WTC11 (cell line): Measurements from ENCODE around the gene CLCA2. TPM values are rescaled to one million over a fixed set of nuclear protein-coding genes. Genes with fewer than 3 reads are reported as not detected.

ENCODE experiments used
- ATAC-seq: fragments of 200-7000 bp; cut with Tn5 transposase; 2 replicates; pipeline ENCODE4 v1.10.0; 2021; ENCODE audit warnings: mild to moderate bottlenecking, moderate library complexity
- CTCF ChIA-PET: fragments of 300-600 bp; sonication (Branson Sonifier 250); formaldehyde crosslinking; loops from one replicate; lab custom pipeline; 2021; ENCODE audit warnings: antibody characterized with exemption; lab: Charles Lee
- POLR2A ChIA-PET: fragments of 350-600 bp; sonication (Branson Sonifier 250); formaldehyde crosslinking; loops from one replicate; lab custom pipeline; 2021; ENCODE audit warnings: antibody characterized with exemption; lab: Charles Lee
- DNase-seq: peaks from one replicate; pipeline ENCODE4 v3.0.0; 2021; ENCODE audit warnings: low spot score
- H3K27ac Mint-ChIP-seq: 2 replicates; pipeline ENCODE4 v1.8.0; 2021; ENCODE audit warnings: mixed read lengths
- H3K27me3 Mint-ChIP-seq: 2 replicates; pipeline ENCODE4 v1.8.0; 2021; ENCODE audit warnings: low read depth, mild to moderate bottlenecking, moderate library complexity, mixed read lengths
- H3K36me3 Mint-ChIP-seq: 2 replicates; pipeline ENCODE4 v1.8.0; 2021; ENCODE audit warnings: mixed read lengths
- H3K4me1 Mint-ChIP-seq: 2 replicates; pipeline ENCODE4 v1.8.0; 2022; ENCODE audit warnings: mixed read lengths
- H3K4me3 Mint-ChIP-seq: 2 replicates; pipeline ENCODE4 v1.8.0; 2021; ENCODE audit warnings: mild to moderate bottlenecking, moderate library complexity, mixed read lengths
- H3K9me3 Mint-ChIP-seq: 2 replicates; pipeline ENCODE4 v1.8.0; 2021; ENCODE audit warnings: mixed read lengths
- CREB1 ChIP-seq: sonication (generic); formaldehyde crosslinking; IDR thresholded peaks from 2 replicates; pipeline ENCODE4 v1.8.0; 2023; ENCODE audit warnings: mild to moderate bottlenecking, missing genetic modification reagents
- ELF4 ChIP-seq: sonication (generic); formaldehyde crosslinking; IDR thresholded peaks from 2 replicates; pipeline ENCODE4 v1.8.1; 2022; ENCODE audit warnings: low read depth, mild to moderate bottlenecking, moderate library complexity, missing genetic modification reagents
- EMX1 ChIP-seq: fragments of 250-450 bp; sonication (Bioruptor Pico); IDR thresholded peaks from 2 replicates; pipeline ENCODE4 v1.8.0; 2021; ENCODE audit warnings: mild to moderate bottlenecking
- GRHL2 ChIP-seq: fragments of 250-450 bp; sonication (Bioruptor Pico); IDR thresholded peaks from 2 replicates; pipeline ENCODE4 v1.8.0; 2022; ENCODE audit warnings: mild to moderate bottlenecking, moderate library complexity; ENCODE audit not compliant: insufficient replicate concordance, severe bottlenecking
- IRF1 ChIP-seq: sonication (generic); formaldehyde crosslinking; IDR thresholded peaks from 2 replicates; pipeline ENCODE4 v1.8.0; 2023; ENCODE audit warnings: missing genetic modification reagents
- NFATC4 ChIP-seq: fragments of 250-450 bp; sonication (Bioruptor Pico); IDR thresholded peaks from 2 replicates; pipeline ENCODE4 v1.9.0; 2021; ENCODE audit warnings: mild to moderate bottlenecking
- OVOL2 ChIP-seq: fragments of 250-450 bp; sonication (Bioruptor Pico); IDR thresholded peaks from 2 replicates; pipeline ENCODE4 v1.9.0; 2021; ENCODE audit warnings: mild to moderate bottlenecking, borderline replicate concordance
- PRRX2 ChIP-seq: fragments of 250-450 bp; sonication (Bioruptor Pico); IDR thresholded peaks from 2 replicates; pipeline ENCODE4 v1.8.0; 2021; ENCODE audit warnings: mild to moderate bottlenecking
- SOX15 ChIP-seq: fragments of 250-450 bp; sonication (Bioruptor Pico); IDR thresholded peaks from 2 replicates; pipeline ENCODE4 v1.9.0; 2021; ENCODE audit warnings: mild to moderate bottlenecking
- ZNF121 ChIP-seq: sonication (generic); formaldehyde crosslinking; IDR thresholded peaks from 2 replicates; pipeline ENCODE4 v1.8.0; 2023; ENCODE audit warnings: missing genetic modification reagents
- ZNF232 ChIP-seq: sonication (generic); formaldehyde crosslinking; IDR thresholded peaks from 2 replicates; pipeline ENCODE4 v1.8.0; 2022; ENCODE audit warnings: mild to moderate bottlenecking, missing genetic modification reagents
- ZNF423 ChIP-seq: fragments of 250-450 bp; sonication (Bioruptor Pico); IDR thresholded peaks from 2 replicates; pipeline ENCODE4 v2.1.2; 2022; ENCODE audit warnings: mild to moderate bottlenecking, moderate library complexity
- ZNF425 ChIP-seq: fragments of 250-450 bp; sonication (Bioruptor Pico); conservative IDR thresholded peaks from 2 replicates; pipeline ENCODE4 v1.9.0; 2021; ENCODE audit warnings: mild to moderate bottlenecking
- ZNF532 ChIP-seq: fragments of 250-450 bp; sonication (Bioruptor Pico); IDR thresholded peaks from 2 replicates; pipeline ENCODE4 v1.9.0; 2021; ENCODE audit warnings: mild to moderate bottlenecking, borderline replicate concordance
- total RNA-seq: library from RNA; stranded (reverse); gene quantifications from 3 replicates; pipeline ENCODE4 v1.2.3, GENCODE V29; 2021
- TF ChIP-seq, protein P1 (sequence below): sonication (generic); formaldehyde crosslinking; IDR thresholded peaks from 2 replicates; pipeline ENCODE4 v1.8.0; 2023; ENCODE audit warnings: mild to moderate bottlenecking, missing genetic modification reagents
- TF ChIP-seq, protein P2 (sequence below): sonication (generic); formaldehyde crosslinking; IDR thresholded peaks from 2 replicates; pipeline ENCODE4 v1.8.1; 2023; ENCODE audit warnings: mild to moderate bottlenecking, missing genetic modification reagents, borderline replicate concordance
- TF ChIP-seq, protein P3 (sequence below): sonication (generic); formaldehyde crosslinking; IDR thresholded peaks from 2 replicates; pipeline ENCODE4 v1.8.1; 2023; ENCODE audit warnings: mild to moderate bottlenecking, missing genetic modification reagents, moderate library complexity
- TF ChIP-seq, protein P4 (sequence below): sonication (generic); formaldehyde crosslinking; IDR thresholded peaks from 2 replicates; pipeline ENCODE4 v1.8.1; 2022; ENCODE audit warnings: mild to moderate bottlenecking, missing genetic modification reagents, moderate library complexity, borderline replicate concordance

CLCA2 gene
- total RNA-seq, 1 experiment from 2014 or later: 0.07 TPM

GRCh38 chr1:86461482-86461881 lies 37.5 kb downstream of the CLCA2 start:
- ChIA-PET CTCF (no interaction called here), POLR2A (no interaction called here)
- DNase-seq (no peak), ATAC-seq (no peak)
- no peaks in the 10 kb centered on the region for H3K27me3 Mint-ChIP-seq
- no peak overlapping the region for H3K27ac Mint-ChIP-seq
- H3K4me1 Mint-ChIP-seq: no peaks in the 10 kb centered on the region
- H3K36me3 Mint-ChIP-seq: no peaks in the 10 kb centered on the region
- H3K9me3 Mint-ChIP-seq: no peaks in the 10 kb centered on the region
- H3K4me3 Mint-ChIP-seq: no peak overlapping the region
- TF ChIP-seq, protein P1, sequence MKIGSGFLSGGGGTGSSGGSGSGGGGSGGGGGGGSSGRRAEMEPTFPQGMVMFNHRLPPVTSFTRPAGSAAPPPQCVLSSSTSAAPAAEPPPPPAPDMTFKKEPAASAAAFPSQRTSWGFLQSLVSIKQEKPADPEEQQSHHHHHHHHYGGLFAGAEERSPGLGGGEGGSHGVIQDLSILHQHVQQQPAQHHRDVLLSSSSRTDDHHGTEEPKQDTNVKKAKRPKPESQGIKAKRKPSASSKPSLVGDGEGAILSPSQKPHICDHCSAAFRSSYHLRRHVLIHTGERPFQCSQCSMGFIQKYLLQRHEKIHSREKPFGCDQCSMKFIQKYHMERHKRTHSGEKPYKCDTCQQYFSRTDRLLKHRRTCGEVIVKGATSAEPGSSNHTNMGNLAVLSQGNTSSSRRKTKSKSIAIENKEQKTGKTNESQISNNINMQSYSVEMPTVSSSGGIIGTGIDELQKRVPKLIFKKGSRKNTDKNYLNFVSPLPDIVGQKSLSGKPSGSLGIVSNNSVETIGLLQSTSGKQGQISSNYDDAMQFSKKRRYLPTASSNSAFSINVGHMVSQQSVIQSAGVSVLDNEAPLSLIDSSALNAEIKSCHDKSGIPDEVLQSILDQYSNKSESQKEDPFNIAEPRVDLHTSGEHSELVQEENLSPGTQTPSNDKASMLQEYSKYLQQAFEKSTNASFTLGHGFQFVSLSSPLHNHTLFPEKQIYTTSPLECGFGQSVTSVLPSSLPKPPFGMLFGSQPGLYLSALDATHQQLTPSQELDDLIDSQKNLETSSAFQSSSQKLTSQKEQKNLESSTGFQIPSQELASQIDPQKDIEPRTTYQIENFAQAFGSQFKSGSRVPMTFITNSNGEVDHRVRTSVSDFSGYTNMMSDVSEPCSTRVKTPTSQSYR (CRISPR knock-in tag): no peak
- TF ChIP-seq EMX1 (no peak), GRHL2 (CRISPR knock-in tag) (no peak), PRRX2 (CRISPR knock-in tag) (no peak)

DNA sequence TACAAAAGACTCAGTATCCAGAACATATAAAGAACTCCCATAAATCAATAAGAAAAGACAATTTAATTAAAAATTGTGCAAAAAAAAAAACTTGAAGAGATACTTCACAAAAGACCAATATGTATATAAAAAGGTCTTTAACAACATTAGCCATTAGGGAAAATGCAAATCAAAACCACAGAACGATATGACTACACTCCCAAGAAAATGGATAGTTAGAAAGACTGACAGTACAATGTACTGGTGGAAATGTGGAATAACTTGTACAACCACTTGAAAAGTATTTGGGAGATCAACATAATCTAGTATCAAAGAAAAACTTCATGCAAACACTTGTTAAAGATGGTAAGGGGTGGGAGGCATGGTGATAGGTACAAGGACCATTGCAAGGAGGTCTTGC lies 40.8 kb downstream of the CLCA2 start:
- ChIA-PET POLR2A (no interaction called here), CTCF (no interaction called here)
- Mint-ChIP-seq H3K4me3 (no peak overlapping the region), H3K27ac (no peak overlapping the region), H3K27me3 (no peaks in the 10 kb centered on the region), H3K36me3 (no peaks in the 10 kb centered on the region), H3K9me3 (no peaks in the 10 kb centered on the region), H3K4me1 (no peaks in the 10 kb centered on the region)
- ATAC-seq (no peak), DNase-seq (no peak)
- TF ChIP-seq IRF1 (CRISPR knock-in tag) (no peak), CREB1 (no peak), GRHL2 (CRISPR knock-in tag) (no peak), SOX15 (CRISPR knock-in tag) (no peak), ZNF425 (CRISPR knock-in tag) (no peak), ELF4 (CRISPR knock-in tag) (no peak), ZNF121 (CRISPR knock-in tag) (no peak), OVOL2 (CRISPR knock-in tag) (no peak), NFATC4 (CRISPR knock-in tag) (no peak), ZNF423 (no peak), ZNF232 (CRISPR knock-in tag) (no peak), ZNF532 (no peak)
- TF ChIP-seq, protein P2, sequence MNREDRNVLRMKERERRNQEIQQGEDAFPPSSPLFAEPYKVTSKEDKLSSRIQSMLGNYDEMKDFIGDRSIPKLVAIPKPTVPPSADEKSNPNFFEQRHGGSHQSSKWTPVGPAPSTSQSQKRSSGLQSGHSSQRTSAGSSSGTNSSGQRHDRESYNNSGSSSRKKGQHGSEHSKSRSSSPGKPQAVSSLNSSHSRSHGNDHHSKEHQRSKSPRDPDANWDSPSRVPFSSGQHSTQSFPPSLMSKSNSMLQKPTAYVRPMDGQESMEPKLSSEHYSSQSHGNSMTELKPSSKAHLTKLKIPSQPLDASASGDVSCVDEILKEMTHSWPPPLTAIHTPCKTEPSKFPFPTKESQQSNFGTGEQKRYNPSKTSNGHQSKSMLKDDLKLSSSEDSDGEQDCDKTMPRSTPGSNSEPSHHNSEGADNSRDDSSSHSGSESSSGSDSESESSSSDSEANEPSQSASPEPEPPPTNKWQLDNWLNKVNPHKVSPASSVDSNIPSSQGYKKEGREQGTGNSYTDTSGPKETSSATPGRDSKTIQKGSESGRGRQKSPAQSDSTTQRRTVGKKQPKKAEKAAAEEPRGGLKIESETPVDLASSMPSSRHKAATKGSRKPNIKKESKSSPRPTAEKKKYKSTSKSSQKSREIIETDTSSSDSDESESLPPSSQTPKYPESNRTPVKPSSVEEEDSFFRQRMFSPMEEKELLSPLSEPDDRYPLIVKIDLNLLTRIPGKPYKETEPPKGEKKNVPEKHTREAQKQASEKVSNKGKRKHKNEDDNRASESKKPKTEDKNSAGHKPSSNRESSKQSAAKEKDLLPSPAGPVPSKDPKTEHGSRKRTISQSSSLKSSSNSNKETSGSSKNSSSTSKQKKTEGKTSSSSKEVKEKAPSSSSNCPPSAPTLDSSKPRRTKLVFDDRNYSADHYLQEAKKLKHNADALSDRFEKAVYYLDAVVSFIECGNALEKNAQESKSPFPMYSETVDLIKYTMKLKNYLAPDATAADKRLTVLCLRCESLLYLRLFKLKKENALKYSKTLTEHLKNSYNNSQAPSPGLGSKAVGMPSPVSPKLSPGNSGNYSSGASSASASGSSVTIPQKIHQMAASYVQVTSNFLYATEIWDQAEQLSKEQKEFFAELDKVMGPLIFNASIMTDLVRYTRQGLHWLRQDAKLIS (CRISPR knock-in tag): no peak
- TF ChIP-seq, protein P3, sequence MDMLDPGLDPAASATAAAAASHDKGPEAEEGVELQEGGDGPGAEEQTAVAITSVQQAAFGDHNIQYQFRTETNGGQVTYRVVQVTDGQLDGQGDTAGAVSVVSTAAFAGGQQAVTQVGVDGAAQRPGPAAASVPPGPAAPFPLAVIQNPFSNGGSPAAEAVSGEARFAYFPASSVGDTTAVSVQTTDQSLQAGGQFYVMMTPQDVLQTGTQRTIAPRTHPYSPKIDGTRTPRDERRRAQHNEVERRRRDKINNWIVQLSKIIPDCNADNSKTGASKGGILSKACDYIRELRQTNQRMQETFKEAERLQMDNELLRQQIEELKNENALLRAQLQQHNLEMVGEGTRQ (CRISPR knock-in tag): no peak
- TF ChIP-seq, protein P4, sequence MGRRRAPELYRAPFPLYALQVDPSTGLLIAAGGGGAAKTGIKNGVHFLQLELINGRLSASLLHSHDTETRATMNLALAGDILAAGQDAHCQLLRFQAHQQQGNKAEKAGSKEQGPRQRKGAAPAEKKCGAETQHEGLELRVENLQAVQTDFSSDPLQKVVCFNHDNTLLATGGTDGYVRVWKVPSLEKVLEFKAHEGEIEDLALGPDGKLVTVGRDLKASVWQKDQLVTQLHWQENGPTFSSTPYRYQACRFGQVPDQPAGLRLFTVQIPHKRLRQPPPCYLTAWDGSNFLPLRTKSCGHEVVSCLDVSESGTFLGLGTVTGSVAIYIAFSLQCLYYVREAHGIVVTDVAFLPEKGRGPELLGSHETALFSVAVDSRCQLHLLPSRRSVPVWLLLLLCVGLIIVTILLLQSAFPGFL: no peak
